Measurements from ENCODE around the gene SHKBP1. TPM values are rescaled to one million over a fixed set of nuclear protein-coding genes. Genes with fewer than 3 reads are reported as not detected.

Gene SHKBP1
- total RNA-seq, 1 experiment from 2014 or later: 92.9 TPM

DNA sequence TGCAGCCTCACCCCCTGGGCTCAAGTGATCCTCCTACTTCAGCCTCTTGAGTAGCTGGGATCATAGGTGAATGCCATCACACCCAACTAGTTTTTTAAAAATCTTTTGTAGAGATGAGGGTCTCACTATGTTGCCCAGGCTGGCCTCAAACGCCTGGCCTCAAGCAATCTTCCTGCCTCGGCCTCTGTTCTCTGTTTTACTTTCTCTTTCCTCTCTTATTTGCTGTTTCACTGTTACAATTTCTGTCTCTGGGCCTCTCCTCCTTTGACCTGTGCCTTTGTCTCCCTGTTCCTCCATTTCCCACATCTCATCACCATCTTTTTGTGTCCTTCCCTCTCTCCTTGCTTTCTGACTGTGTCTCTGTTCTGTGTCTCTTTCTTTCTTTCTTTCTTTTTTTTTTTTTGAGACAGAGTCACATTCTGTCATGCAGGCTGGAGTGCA lies 9.3 kb downstream of the SHKBP1 start:
- Histone ChIP-seq H3K27ac (ENCODE audit: insufficient read length, low read depth, low read length) (no peak overlapping the region), H2BK12ac (ENCODE audit: insufficient read length, low read depth, low read length) (no peak overlapping the region), H4K20me1 (ENCODE audit: control insufficient read depth, insufficient read depth, insufficient read length) (no peaks in the 10 kb centered on the region), H3K79me2 (ENCODE audit: insufficient read depth, low read length) (no peaks in the 10 kb centered on the region), H3K23me2 (ENCODE audit: insufficient read length, low read depth, low read length, poor library complexity, severe bottlenecking) (no peaks in the 10 kb centered on the region), H3K9me3 (ENCODE audit: control insufficient read depth, low read depth, low read length) (no peaks in the 10 kb centered on the region), H3K79me1 (ENCODE audit: insufficient read depth, low read depth, low read length, poor library complexity, severe bottlenecking) (no peaks in the 10 kb centered on the region), H2AK5ac (ENCODE audit: insufficient read length, low read length) (no peak overlapping the region), H4K8ac (replicated peaks; ENCODE audit: insufficient read length, low read depth, low read length) (no peak overlapping the region), H3K4ac (ENCODE audit: low read depth, low read length) (no peak overlapping the region), H3K9ac (ENCODE audit: extremely low read depth, insufficient read length, low read length) (no peak overlapping the region), H3K27me3 (ENCODE audit: insufficient read depth, low read length) (no peaks in the 10 kb centered on the region), H4K91ac (ENCODE audit: insufficient read length, low read depth, low read length) (no peak overlapping the region), H2BK20ac (ENCODE audit: low read depth, low read length, poor library complexity, severe bottlenecking) (no peak overlapping the region), H3K56ac (ENCODE audit: insufficient read length, low read depth, low read length) (no peak overlapping the region), H4K5ac (ENCODE audit: insufficient read length, low read depth, low read length) (no peak overlapping the region), H2BK5ac (ENCODE audit: insufficient read length, low read length) (no peak overlapping the region), H2AFZ (ENCODE audit: low read length) (no peak overlapping the region), H3T11ph (ENCODE audit: low read length) (no peak overlapping the region), H2BK120ac (ENCODE audit: low read depth, low read length, poor library complexity, severe bottlenecking) (no peak overlapping the region), H2BK15ac (ENCODE audit: low read depth, low read length) (no peak overlapping the region), H3K23ac (ENCODE audit: insufficient read length, low read depth, low read length) (no peak overlapping the region), H3K4me1 (ENCODE audit: insufficient read depth, low read length) (no peaks in the 10 kb centered on the region), H3K4me2 (ENCODE audit: insufficient read depth, insufficient read length, low read length) (no peak overlapping the region), H3K14ac (ENCODE audit: insufficient read depth, low read length) (no peak overlapping the region), H3K18ac (ENCODE audit: insufficient read length, low read depth, low read length) (no peak overlapping the region)
- no peak for DNase-seq
- WGBS (ENCODE audit: extremely low coverage, insufficient read length, low lambda C conversion rate): no CpG with 5 or more reads among the region's 2 CpGs
- peaks cover 33 to 79% (median 60%) of the 10 kb centered on the region in 3 experiments for H3K36me3 Mint-ChIP-seq (ENCODE audit: insufficient read depth in 1 of 3, low read depth in 3 of 3)
- TF ChIP-seq, protein P1, sequence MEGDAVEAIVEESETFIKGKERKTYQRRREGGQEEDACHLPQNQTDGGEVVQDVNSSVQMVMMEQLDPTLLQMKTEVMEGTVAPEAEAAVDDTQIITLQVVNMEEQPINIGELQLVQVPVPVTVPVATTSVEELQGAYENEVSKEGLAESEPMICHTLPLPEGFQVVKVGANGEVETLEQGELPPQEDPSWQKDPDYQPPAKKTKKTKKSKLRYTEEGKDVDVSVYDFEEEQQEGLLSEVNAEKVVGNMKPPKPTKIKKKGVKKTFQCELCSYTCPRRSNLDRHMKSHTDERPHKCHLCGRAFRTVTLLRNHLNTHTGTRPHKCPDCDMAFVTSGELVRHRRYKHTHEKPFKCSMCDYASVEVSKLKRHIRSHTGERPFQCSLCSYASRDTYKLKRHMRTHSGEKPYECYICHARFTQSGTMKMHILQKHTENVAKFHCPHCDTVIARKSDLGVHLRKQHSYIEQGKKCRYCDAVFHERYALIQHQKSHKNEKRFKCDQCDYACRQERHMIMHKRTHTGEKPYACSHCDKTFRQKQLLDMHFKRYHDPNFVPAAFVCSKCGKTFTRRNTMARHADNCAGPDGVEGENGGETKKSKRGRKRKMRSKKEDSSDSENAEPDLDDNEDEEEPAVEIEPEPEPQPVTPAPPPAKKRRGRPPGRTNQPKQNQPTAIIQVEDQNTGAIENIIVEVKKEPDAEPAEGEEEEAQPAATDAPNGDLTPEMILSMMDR (conservative IDR thresholded peaks at IDR 0.05): no peak
- H3K9me3 Mint-ChIP-seq: no peaks in the 10 kb centered on the region
- H3K27me3 Mint-ChIP-seq (ENCODE audit: low read depth): no peaks in the 10 kb centered on the region; the same call in 1 of the 2 replicates
- H3K4me3 Mint-ChIP-seq: no peak overlapping the region
- H3K27ac Mint-ChIP-seq: peak overlapping the region in 1 of 3 experiments; percentile 69; a peak in 1 of 7 replicates
- no peaks in the 10 kb centered on the region for H3K4me1 Mint-ChIP-seq
